ENCODE measurements around the gene THAP7.
"Not testable (repeated sequence)": the region's sequence is repeated elsewhere in the genome, so short reads cannot be mapped to it uniquely, and the experiment has no call there.

Gene THAP7, protein sequence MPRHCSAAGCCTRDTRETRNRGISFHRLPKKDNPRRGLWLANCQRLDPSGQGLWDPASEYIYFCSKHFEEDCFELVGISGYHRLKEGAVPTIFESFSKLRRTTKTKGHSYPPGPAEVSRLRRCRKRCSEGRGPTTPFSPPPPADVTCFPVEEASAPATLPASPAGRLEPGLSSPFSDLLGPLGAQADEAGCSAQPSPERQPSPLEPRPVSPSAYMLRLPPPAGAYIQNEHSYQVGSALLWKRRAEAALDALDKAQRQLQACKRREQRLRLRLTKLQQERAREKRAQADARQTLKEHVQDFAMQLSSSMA

DNA sequence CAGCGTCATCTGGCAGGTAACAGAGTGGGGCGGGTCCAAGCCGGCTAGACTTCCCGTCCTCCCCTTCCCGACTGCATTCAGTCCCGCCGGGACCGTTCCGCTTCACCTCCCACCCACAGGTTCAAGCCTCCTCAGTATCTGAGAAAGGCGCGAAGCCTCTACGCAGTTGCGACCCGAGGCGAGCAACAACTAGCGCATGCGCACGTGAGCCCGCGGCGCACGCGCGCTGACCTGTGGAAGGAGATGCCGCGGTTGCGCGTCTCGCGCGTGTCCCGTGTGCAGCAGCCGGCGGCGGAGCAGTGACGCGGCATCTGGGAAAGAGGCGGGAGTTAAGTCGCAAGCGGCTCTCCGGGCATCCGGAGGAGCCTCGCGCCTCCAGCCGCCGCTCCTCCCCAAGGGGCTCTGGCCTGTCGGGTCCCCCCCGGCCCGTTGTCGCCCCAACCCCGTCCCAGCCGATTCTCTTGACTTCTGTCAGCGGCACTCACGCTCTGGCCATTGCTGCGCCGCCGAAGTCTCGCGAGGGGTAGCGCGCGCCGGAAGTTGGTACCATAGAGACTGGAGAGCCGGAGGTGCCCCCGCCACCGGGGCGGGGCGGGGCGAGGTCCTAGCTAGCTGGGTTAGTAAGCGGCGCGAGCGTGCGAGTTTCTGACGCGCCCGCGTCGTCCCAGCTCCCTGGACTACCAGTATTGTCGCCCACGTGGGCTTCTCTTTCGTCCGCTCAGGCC, at the start of gene THAP7:
Gene THAP7, minus strand, starts transcription at position 518 of the 725 bp plus-strand sequence. Its CDS starts 207 bp downstream, at position 311.
- Mint-ChIP-seq H3K27ac (peak within 1 kb of the TSS; percentile 97), H3K36me3 (ENCODE audit: low read depth) (peaks cover 6% of the 10 kb centered on the region), H3K4me3 (peak within 1 kb of the TSS; percentile 92), H3K27me3 (ENCODE audit: low read depth) (no peaks in the 10 kb centered on the region), H3K4me1 (ENCODE audit: low read depth) (peaks cover 8% of the 10 kb centered on the region), H3K9me3 (no peaks in the 10 kb centered on the region)

DNA sequence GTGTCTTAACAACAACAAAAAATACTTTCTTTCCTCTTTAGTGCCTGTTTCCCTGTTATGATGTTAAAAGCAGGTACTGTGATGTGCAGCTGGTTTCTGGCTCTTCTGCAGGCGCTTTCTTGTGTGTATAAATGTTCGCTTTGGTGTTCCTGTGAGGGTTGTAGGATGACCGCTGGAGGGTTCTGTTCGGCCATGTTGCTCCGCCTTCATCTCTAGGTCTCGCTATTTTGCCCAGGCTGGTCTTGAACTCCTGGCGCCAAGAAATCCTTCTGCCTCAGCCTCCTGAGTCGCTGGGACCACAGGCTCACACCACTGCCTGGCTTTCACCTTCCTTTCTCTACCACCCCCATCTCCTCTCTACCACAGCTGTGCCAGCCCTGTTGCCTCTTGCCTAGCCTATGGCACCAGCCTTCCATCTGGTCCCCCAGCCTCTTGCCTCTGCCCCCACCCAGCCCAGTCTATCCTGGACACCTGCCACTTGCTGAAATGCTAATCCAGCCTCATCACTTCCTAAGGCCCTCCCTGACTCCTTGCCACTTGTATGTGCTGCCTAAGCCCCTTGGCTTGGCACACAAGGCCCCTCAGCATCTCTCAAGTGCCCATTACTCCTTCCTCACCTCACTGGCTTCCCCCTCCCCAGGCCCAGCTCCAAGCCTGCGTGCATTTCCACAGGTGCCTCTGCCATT, 49.4 kb upstream of the THAP7 start:
- Mint-ChIP-seq H3K27me3 (ENCODE audit: low read depth) (no peaks in the 10 kb centered on the region), H3K36me3 (ENCODE audit: low read depth) (no peaks in the 10 kb centered on the region), H3K4me1 (ENCODE audit: low read depth) (peaks cover 15% of the 10 kb centered on the region), H3K27ac (no peak overlapping the region), H3K4me3 (no peak overlapping the region), H3K9me3 (no peaks in the 10 kb centered on the region)

DNA sequence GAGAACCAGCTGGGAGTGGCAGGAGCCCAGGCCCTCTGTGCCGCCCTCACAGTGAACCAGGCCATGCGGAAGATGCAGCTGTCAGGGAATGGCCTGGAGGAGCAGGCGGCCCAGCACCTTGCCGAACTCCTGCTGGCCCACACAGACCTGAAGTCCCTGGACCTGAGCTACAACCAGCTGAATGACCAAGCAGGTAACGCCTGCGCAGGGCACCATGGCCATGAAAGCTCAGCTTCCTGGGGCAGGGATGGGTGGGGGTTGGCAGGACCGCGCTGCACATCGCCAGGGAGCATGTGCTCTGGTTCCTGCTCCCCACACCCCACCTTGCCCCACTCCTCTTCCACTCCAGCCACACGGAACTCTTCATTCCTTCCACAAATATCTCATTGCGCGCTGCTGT, 47.0 kb upstream of the THAP7 start:
- Mint-ChIP-seq H3K27me3 (ENCODE audit: low read depth) (peaks cover 20% of the 10 kb centered on the region), H3K4me1 (ENCODE audit: low read depth) (peaks cover 22% of the 10 kb centered on the region)
- not testable (repeated sequence) for H3K4me3 Mint-ChIP-seq; H3K36me3 Mint-ChIP-seq (ENCODE audit: low read depth); H3K9me3 Mint-ChIP-seq; H3K27ac Mint-ChIP-seq

DNA sequence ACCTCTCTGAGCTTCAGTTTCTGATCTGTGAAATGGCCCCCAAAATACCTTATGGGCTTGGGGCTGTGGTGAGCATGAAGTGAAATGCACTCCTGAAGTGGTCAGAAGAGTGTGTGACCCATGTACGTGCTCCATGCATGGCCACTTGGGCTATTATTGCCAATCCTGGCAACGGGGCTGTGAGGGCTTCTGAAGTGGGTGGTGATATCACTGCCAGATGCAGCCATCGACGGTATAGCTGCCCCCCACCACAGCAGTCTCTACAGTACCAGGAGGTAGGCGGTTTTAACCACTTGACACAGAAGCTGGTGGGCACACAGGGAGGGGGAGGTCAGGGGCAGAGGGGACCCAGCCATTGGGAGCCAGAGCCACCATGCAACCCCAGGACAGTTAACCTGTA, 46.5 kb upstream of the THAP7 start:
- peaks cover 23% of the 10 kb centered on the region for H3K4me1 Mint-ChIP-seq (ENCODE audit: low read depth)
- not testable (repeated sequence) for H3K9me3 Mint-ChIP-seq; H3K4me3 Mint-ChIP-seq; H3K36me3 Mint-ChIP-seq (ENCODE audit: low read depth); H3K27ac Mint-ChIP-seq
- H3K27me3 Mint-ChIP-seq (ENCODE audit: low read depth): peaks cover 25% of the 10 kb centered on the region

DNA sequence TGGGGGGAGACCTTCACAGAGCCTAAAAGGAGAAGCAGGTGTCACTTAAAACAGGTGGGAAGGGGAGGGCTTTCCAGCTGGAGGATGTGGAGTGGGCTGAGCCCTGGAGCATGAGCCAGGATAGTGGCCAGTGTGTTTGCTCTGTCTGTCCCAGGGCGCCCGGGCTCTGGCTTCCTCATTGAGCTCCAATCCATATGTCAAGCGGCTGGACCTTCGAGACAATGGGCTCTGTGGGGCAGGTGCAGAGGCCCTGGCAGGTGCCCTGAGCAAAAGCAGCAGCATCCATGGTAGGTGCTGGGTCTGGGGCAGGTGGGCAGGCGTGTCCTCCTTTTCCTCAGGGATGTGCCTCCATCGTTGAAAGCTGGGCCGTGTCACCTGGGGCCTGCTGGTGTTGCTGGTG, 45.8 kb upstream of the THAP7 start:
- Mint-ChIP-seq H3K4me3 (no peak overlapping the region), H3K4me1 (ENCODE audit: low read depth) (peaks cover 27% of the 10 kb centered on the region), H3K27me3 (ENCODE audit: low read depth) (peaks cover 29% of the 10 kb centered on the region)

DNA sequence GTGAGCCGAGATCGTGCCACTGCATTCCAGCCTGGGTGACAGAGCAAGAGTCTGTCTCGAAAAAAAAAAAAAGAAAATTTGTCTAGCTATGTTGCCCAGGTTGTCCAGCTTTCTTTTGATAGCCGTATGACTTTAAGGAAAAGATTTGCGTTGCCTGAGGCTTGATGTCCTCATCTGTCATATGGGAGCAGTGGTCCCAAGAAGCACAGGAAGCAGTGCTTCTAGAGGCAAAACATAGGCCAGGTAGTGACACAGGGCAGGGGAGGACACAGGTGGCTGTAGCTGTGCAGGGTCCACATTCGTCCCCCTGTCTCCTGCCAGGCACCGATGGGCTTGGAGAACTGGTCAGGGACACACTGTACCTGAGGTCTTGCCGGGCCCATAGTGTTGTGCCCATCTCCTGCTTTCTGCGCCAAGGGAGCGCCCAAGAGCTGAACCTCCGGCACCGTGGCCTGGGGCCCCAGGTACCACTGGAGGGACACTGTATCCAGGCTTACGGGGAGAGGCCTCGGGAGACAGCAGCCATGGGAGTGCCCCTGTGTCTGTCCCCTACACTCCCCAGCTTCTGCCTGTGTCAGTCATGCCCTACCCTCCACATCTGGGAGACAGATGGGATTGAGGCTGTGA, 45.2 kb upstream of the THAP7 start:
- Mint-ChIP-seq H3K36me3 (ENCODE audit: low read depth) (no peaks in the 10 kb centered on the region), H3K27me3 (ENCODE audit: low read depth) (peaks cover 34% of the 10 kb centered on the region), H3K27ac (no peak overlapping the region), H3K4me3 (no peak overlapping the region), H3K4me1 (ENCODE audit: low read depth) (peaks cover 27% of the 10 kb centered on the region), H3K9me3 (no peaks in the 10 kb centered on the region)

More for the DNA sequence above, 45.8 kb upstream of the THAP7 start:
- no peaks in the 10 kb centered on the region for H3K9me3 Mint-ChIP-seq
- no peaks in the 10 kb centered on the region for H3K36me3 Mint-ChIP-seq (ENCODE audit: low read depth)
- H3K27ac Mint-ChIP-seq: no peak overlapping the region

DNA sequence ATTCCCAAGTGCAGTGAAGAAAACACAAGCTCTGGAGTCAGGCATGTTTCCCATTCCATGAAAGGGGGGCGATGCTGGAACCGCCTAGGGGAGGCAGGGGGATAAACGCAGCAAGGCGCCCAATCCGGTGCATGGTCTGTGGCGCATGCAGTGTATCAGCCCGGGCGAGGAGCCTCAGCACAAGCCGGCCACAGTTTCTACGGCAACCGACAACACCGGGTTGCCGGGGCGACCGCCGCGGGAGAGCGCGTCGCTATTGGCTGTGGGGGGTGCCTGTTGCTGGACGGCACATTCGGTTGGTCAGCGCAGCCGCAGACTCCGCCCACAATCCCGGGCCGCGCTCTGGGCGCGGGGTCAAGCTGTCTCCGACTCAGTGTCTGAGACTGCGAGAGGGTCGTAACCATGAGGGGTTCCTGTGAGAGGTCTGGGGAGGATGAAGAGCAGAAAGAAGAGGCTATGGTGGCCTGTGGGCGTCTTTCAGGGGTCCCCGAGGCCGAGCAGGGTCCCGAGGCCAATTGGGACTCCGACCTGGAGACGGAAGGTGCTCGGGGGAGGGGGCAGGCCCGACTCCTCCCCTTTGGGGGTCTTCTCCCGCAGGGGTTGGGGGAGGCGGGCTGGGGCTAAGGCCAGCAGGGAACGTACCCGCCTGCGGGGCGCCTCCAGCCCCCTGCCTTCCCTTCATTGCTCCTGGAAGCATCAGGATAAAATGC, 43.8 kb upstream of the THAP7 start, which contains the start of gene LRRC74B:
Gene LRRC74B, plus strand, starts transcription at position 362 of the 710 bp plus-strand sequence. Its CDS starts 41 bp downstream, at position 403.
- Mint-ChIP-seq H3K36me3 (ENCODE audit: low read depth) (no peaks in the 10 kb centered on the region), H3K27ac (peak within 1 kb of the TSS; percentile 69), H3K4me3 (peak within 1 kb of the TSS; percentile 67)

DNA sequence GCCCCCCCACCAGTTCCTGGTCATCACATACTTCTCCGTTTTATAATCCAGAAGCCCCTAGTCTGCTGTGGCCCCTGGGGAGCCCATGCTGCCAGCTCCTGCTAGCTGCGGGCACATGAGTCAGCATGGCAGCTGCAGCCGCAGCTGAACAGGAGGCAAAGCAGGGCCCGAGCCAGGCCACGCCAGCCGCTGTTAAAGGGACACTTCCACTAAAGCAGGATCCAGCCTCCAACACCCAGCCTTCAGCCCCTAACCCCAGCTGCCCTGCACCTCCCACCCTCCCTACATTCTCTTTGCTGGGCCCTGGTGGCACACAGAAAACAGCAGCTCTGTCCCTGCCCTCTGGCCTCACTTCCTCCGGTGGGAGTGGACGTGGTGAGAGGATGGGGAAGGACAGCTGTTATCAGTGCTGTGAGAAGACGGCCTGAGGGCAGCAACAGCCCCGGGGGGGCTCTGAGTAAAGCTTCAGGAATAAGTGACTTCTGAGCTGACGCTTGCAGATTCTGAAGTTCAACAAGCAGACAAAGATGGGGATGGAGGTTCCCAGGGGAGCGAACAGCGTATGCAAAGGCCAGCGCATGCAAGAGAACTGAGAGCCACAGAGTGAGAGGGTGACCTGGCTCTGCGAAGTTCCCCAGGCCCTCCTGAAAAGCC, 43.1 kb upstream of the THAP7 start:
- H3K27me3 Mint-ChIP-seq (ENCODE audit: low read depth): peaks cover 38% of the 10 kb centered on the region
- peak overlapping the region; percentile 43 for H3K27ac Mint-ChIP-seq
- H3K9me3 Mint-ChIP-seq: no peaks in the 10 kb centered on the region
- H3K4me1 Mint-ChIP-seq (ENCODE audit: low read depth): peaks cover 18% of the 10 kb centered on the region
- no peaks in the 10 kb centered on the region for H3K36me3 Mint-ChIP-seq (ENCODE audit: low read depth)
- no peak overlapping the region for H3K4me3 Mint-ChIP-seq

More for the DNA sequence above, 43.8 kb upstream of the THAP7 start, which contains the start of gene LRRC74B:
- Mint-ChIP-seq H3K9me3 (no peaks in the 10 kb centered on the region), H3K4me1 (ENCODE audit: low read depth) (peaks cover 18% of the 10 kb centered on the region), H3K27me3 (ENCODE audit: low read depth) (peaks cover 34% of the 10 kb centered on the region)

DNA sequence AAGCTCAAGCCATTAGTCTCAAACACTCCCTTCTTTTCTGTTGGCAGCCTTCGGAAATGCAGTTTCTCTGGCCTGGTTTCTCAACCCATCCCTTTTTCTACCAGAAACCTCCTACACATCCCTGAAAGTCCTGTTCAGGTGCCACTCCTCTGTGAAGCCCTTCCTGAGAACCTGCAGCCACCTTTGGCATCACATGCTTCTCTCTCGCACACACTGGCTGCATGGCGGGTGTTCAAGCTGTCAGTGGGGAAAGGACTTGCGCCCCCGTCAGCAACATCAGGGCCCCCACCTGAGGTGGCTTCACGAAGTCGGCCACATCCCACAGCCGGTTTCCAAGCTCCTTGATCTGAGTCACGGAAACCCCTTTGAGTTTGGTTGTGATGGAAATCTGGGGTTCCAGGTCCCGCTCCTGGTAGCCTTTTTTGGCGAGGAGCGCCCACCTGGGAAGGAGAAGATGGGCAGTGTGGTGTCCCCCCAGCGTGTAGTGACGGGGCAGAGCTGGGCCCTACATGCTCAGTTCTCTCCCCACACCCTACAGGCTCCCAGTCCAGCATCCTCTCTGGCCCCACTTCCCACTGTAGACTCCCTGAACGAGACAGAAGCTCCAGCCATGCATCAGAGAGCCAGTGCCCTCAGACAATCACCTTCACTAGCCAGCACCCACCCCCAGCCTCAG, 42.1 kb upstream of the THAP7 start:
- Mint-ChIP-seq H3K4me3 (no peak overlapping the region), H3K4me1 (ENCODE audit: low read depth) (peaks cover 18% of the 10 kb centered on the region), H3K27me3 (ENCODE audit: low read depth) (peaks cover 42% of the 10 kb centered on the region), H3K36me3 (ENCODE audit: low read depth) (no peaks in the 10 kb centered on the region), H3K9me3 (no peaks in the 10 kb centered on the region), H3K27ac (no peak overlapping the region)

DNA sequence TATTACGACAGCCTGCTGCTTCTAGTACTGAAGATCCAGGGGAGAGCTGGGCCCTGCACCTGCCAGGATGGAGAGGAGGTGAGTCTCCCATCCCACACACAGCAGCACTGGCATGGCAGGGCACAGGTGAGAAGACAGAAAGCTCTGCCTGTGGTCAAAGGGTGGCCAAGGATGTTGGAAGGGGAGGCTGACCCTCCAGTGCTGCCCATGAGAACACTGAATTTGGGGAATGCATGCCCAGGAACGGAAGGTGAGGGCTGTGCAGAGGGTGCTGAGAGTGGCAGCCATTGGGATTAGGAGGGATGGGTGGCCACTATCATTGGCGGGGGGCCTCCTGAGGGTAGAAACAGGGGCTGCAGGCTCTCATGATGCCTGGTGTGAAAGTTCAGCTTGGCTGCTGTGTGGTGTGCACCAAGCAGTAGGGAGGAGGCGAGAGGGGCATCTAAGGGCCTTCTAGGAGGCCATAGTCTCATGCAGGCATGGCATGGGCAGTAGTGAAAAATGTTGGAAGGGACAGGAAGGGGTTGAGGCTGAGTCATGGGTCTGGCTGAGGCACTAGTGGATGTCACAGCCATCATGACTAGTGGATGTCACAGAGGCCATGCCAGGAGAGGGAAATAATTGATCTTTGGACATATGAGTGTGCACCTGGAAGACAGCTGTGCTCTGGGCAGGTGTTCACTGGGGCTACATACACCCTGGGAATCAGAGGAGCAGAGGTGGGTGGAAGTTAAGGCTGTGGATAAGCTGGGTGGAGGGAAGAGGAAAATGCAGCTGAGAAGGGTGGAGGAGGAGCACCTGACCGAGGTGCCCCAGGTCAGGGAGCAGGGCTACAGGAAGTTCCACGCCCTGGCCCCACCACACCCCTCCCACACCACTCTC, 41.3 kb upstream of the THAP7 start:
- no peak overlapping the region for H3K27ac Mint-ChIP-seq
- H3K4me3 Mint-ChIP-seq: no peak overlapping the region

DNA sequence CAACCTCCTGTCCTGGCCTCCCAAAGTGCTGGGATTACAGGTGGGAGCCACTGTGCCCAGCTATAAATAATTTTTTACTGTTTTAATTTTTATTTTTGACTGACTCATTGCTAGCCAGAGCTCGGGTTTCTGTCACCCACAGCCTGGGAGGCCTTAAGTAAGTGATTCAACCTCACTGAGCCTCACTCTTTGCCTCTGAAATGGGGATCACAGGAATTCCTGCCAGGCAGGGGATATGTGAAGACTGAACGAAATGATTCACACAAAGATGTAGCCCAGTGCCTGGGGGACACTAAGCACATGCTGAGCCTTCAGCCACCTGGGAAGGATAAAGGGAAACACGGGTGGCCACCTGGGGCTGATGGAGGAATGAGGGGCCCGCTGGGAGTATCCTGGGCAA, 40.0 kb upstream of the THAP7 start:
- Mint-ChIP-seq H3K36me3 (ENCODE audit: low read depth) (no peaks in the 10 kb centered on the region), H3K27ac (no peak overlapping the region), H3K4me3 (no peak overlapping the region), H3K27me3 (ENCODE audit: low read depth) (peaks cover 47% of the 10 kb centered on the region), H3K9me3 (no peaks in the 10 kb centered on the region), H3K4me1 (ENCODE audit: low read depth) (peaks cover 18% of the 10 kb centered on the region)

More for the DNA sequence above, 41.3 kb upstream of the THAP7 start:
- H3K4me1 Mint-ChIP-seq (ENCODE audit: low read depth): peaks cover 18% of the 10 kb centered on the region
- H3K27me3 Mint-ChIP-seq (ENCODE audit: low read depth): peaks cover 47% of the 10 kb centered on the region
- H3K36me3 Mint-ChIP-seq (ENCODE audit: low read depth): no peaks in the 10 kb centered on the region
- H3K9me3 Mint-ChIP-seq: no peaks in the 10 kb centered on the region

DNA sequence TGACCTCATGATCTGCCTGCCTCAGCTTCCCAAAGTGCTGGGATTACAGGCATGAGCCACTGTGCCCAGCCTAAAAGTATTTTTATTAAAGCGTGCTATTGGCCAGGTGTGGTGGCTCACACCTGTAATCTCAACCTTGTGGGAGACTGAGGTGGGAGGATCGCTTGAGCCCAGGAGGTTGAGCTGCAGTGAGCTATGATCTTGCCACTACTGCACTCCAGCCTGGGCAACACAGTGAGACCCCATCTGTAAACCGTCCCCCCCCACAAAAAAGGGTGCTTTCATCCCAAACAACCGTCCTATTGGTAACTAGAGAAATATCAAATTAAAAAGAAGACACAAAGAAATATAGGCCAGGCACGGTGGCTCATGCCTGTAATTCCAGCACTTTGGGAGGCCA, 37.2 kb upstream of the THAP7 start:
- H3K4me1 Mint-ChIP-seq (ENCODE audit: low read depth); H3K4me3 Mint-ChIP-seq; H3K27ac Mint-ChIP-seq; H3K36me3 Mint-ChIP-seq (ENCODE audit: low read depth); H3K9me3 Mint-ChIP-seq: not testable (repeated sequence)
- peaks cover 40% of the 10 kb centered on the region for H3K27me3 Mint-ChIP-seq (ENCODE audit: low read depth)
